Measurements from ENCODE around the gene PHC3.
"Not testable (repeated sequence)": the region's sequence is repeated elsewhere in the genome, so short reads cannot be mapped to it uniquely, and the experiment has no call there.

Gene PHC3

GRCh38 chr3:170201527-170201926 lies 20.0 kb upstream of the PHC3 start:
- Histone ChIP-seq H3K36me3 (ENCODE audit: control insufficient read depth, insufficient read depth, low read length) (no peaks in the 10 kb centered on the region), H3K4me3 (replicated peaks; ENCODE audit: low read depth, low read length) (no peak overlapping the region), H3K27me3 (replicated peaks; ENCODE audit: control insufficient read depth, insufficient read depth, low read length) (no peaks in the 10 kb centered on the region)
- no peak for DNase-seq (ENCODE audit: extremely low read depth, insufficient read length)
- TF ChIP-seq CTCF (IDR thresholded peaks at IDR 0.05; ENCODE audit: insufficient read depth, low read length, poor library complexity, severe bottlenecking): no peak

- no peaks in the 10 kb centered on the region for H3K36me3 ChIP-seq (ENCODE audit: control insufficient read depth, insufficient read depth, low read length)
- no peak for DNase-seq (ENCODE audit: extremely low read depth, insufficient read length)
- H3K27me3 ChIP-seq (replicated peaks; ENCODE audit: control insufficient read depth, insufficient read depth, low read length): no peaks in the 10 kb centered on the region
- H3K4me3 ChIP-seq (replicated peaks; ENCODE audit: low read depth, low read length): no peak overlapping the region
- no peak for TF ChIP-seq CTCF (IDR thresholded peaks at IDR 0.05; ENCODE audit: insufficient read depth, low read length, poor library complexity, severe bottlenecking)
Measured at GRCh38 chr3:170200987-170201386, 19.5 kb upstream of the PHC3 start.

- Histone ChIP-seq H3K27me3 (replicated peaks; ENCODE audit: control insufficient read depth, insufficient read depth, low read length) (no peaks in the 10 kb centered on the region), H3K4me3 (replicated peaks; ENCODE audit: low read depth, low read length) (no peak overlapping the region), H3K36me3 (ENCODE audit: control insufficient read depth, insufficient read depth, low read length) (no peaks in the 10 kb centered on the region)
- no peak for DNase-seq (ENCODE audit: extremely low read depth, insufficient read length)
- no peak for TF ChIP-seq CTCF (IDR thresholded peaks at IDR 0.05; ENCODE audit: insufficient read depth, low read length, poor library complexity, severe bottlenecking)
Measured at GRCh38 chr3:170196833-170197232, 15.3 kb upstream of the PHC3 start.

- H3K4me3 ChIP-seq (replicated peaks; ENCODE audit: low read depth, low read length); DNase-seq (ENCODE audit: extremely low read depth, insufficient read length); H3K27me3 ChIP-seq (replicated peaks; ENCODE audit: control insufficient read depth, insufficient read depth, low read length); H3K36me3 ChIP-seq (ENCODE audit: control insufficient read depth, insufficient read depth, low read length): not testable (repeated sequence)
Measured at GRCh38 chr3:170195759-170196158, 14.2 kb upstream of the PHC3 start.

GRCh38 chr3:170189398-170190256 lies 8.1 kb upstream of the PHC3 start:
- Histone ChIP-seq H3K36me3 (ENCODE audit: control insufficient read depth, insufficient read depth, low read length) (no peaks in the 10 kb centered on the region), H3K4me3 (replicated peaks; ENCODE audit: low read depth, low read length) (no peak overlapping the region), H3K27me3 (replicated peaks; ENCODE audit: control insufficient read depth, insufficient read depth, low read length) (no peaks in the 10 kb centered on the region)
- DNase-seq (ENCODE audit: extremely low read depth, insufficient read length): no peak
- TF ChIP-seq CTCF (IDR thresholded peaks at IDR 0.05; ENCODE audit: insufficient read depth, low read length, poor library complexity, severe bottlenecking): no peak

- H3K4me3 ChIP-seq (replicated peaks; ENCODE audit: low read depth, low read length): peak overlapping the region; percentile 93
- no peak for TF ChIP-seq CTCF (IDR thresholded peaks at IDR 0.05; ENCODE audit: insufficient read depth, low read length, poor library complexity, severe bottlenecking)
- peaks cover 4% of the 10 kb centered on the region; the same call in 1 of the 2 replicates for H3K36me3 ChIP-seq (ENCODE audit: control insufficient read depth, insufficient read depth, low read length)
- no peak for DNase-seq (ENCODE audit: extremely low read depth, insufficient read length)
- no peaks in the 10 kb centered on the region for H3K27me3 ChIP-seq (replicated peaks; ENCODE audit: control insufficient read depth, insufficient read depth, low read length)
Measured at GRCh38 chr3:170180079-170180907, 1.2 kb downstream of the PHC3 start.

Data from GM06990 (cell line).